GM12864 (cell line): Measurements from ENCODE around the gene NR6A1.

Experiments used
- DNase-seq: peaks from one replicate; pipeline ENCODE4 v3.0.0-alpha.2; 2011; ENCODE audit warnings: low read depth
- H3K4me3 ChIP-seq: 2 replicates; pipeline ENCODE4 v1.5.1; 2011; ENCODE audit warnings: mild to moderate bottlenecking, low read depth, low read length, control low read depth
- TF ChIP-seq, protein P1 (sequence below): IDR thresholded peaks from 2 replicates; pipeline ENCODE4 v1.5.1; 2011; ENCODE audit warnings: low read depth, mild to moderate bottlenecking, moderate library complexity, low read length, control low read depth, inconsistent platforms; ENCODE audit errors: missing control alignments

The NR6A1 gene

GRCh38 chr9:124759327-124759726, 11.8 kb downstream of the NR6A1 start:
- H3K4me3 ChIP-seq, result no peak overlapping the region
- DNase-seq, result no peak
- TF ChIP-seq, protein P1, sequence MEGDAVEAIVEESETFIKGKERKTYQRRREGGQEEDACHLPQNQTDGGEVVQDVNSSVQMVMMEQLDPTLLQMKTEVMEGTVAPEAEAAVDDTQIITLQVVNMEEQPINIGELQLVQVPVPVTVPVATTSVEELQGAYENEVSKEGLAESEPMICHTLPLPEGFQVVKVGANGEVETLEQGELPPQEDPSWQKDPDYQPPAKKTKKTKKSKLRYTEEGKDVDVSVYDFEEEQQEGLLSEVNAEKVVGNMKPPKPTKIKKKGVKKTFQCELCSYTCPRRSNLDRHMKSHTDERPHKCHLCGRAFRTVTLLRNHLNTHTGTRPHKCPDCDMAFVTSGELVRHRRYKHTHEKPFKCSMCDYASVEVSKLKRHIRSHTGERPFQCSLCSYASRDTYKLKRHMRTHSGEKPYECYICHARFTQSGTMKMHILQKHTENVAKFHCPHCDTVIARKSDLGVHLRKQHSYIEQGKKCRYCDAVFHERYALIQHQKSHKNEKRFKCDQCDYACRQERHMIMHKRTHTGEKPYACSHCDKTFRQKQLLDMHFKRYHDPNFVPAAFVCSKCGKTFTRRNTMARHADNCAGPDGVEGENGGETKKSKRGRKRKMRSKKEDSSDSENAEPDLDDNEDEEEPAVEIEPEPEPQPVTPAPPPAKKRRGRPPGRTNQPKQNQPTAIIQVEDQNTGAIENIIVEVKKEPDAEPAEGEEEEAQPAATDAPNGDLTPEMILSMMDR, result no peak

DNA sequence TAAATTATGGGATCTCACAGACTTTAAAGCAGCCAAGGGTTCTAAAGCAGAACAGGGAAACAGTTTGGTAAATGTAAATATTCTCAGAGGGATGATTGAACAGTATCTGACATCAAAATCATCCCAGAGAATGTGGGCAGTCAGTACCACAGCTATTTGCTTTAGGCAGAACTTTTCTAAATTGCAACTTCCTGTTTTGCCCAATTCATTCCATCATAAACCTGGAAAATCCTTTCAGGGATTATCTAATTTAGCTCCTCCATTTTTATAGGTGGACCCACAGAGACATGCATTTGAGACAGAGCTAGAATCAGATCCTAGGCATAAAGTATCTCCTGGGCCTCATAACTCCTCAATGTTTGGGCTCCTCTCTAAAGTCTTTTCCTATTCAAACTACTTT, 12.4 kb downstream of the NR6A1 start:
- no peak for DNase-seq
- TF ChIP-seq, protein P1, result no peak

DNA sequence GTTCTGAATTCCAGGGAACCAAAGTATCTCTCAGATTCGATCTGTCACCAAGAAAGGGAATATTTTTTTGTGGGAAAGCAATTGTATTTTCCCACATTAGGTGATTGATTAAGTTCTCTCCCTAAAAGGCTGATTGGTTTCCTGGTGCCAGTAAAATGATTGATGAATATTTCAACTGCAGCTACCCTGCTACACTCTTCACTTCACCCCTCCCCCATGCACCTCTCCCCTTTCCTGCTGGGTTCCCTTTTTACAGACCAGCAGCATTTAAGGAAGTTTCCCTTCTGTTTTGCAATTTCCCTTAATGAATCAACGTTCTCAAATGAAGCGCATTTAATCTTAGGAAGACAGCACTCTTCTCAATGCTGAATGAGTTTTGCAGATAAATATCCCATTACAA, 13.1 kb downstream of the NR6A1 start:
- TF ChIP-seq, protein P1, result no peak
- no peak overlapping the region for H3K4me3 ChIP-seq
- DNase-seq, result no peak

More for the DNA sequence above, 12.4 kb downstream of the NR6A1 start:
- no peak overlapping the region for H3K4me3 ChIP-seq

DNA sequence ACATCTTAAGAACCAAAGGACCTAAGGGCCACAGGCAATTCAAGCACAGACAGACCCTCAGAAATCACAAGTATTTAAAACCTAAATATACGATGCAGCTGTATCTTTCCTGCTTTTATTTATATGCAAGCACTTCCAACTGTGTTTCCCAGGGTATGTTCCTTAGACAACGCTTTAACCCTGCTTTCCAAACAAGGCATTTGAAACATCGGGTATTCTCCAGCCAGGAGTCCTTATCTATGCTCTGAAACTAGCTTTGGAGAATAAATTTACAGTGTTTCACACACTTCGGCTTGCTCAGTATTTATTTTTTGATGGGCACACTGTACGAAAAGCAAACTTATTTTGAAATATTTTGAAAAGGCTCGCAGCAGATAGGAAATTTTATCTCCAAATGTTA, 13.5 kb downstream of the NR6A1 start:
- no peak overlapping the region for H3K4me3 ChIP-seq
- TF ChIP-seq, protein P1, result no peak
- no peak for DNase-seq

DNA sequence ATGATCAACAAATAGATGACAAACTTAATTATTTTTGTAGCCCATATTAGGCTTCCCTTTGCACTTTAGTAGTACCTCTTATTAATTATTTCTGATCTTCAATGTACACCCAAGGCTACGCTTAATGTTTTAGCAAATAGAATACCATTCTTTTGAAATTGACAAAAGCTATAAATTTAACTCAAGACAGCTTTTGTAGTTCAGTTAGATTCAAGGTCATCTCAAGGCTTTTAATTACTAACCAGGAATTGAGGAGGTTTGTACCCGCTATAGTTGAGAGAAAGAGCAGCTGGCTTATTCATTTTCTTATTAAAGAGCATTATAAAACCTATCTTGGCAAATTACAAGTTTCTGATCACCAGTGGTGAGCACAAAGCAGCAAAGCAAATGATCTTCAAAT, 15.1 kb downstream of the NR6A1 start:
- DNase-seq, result no peak
- TF ChIP-seq, protein P1, result no peak
- H3K4me3 ChIP-seq, result no peak overlapping the region

- DNase-seq, result no peak
- no peak overlapping the region for H3K4me3 ChIP-seq
- TF ChIP-seq, protein P1, result no peak
Measured at GRCh38 chr9:124755061-124755460, 16.1 kb downstream of the NR6A1 start.

DNA sequence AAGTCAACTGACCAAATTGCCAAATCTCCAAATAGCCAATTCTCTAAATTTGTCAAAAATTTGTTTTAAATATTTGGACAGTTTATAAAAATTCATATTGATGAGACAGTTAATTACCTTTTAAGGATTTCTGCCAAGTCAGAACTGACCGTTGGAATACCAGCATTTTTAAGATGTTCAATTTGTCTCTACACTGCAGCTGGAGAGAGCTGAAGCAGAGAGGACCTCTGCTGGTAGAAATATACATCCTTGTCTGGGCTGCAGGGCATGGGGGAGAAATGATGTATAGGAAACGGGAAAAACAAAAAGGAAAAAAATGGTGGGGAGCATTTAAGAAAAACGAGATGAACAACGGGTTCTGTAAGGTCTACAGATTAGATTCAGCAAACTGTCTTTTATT, 16.8 kb downstream of the NR6A1 start:
- TF ChIP-seq, protein P1, result no peak
- no peak for DNase-seq
- no peak overlapping the region for H3K4me3 ChIP-seq
